ENCODE results near the gene SLC25A29. TPM values are rescaled to one million over a fixed set of nuclear protein-coding genes. Genes with fewer than 3 reads are reported as not detected.

The SLC25A29 gene
- polyA plus RNA-seq, 1 donor (not counting 4 experiments of a cell fraction or from before 2014, with no cell fraction given): 16.3 TPM

- Histone ChIP-seq H3K9me1 (ENCODE audit: control insufficient read depth, extremely low read depth, insufficient read depth, low read length) (no peaks in the 10 kb centered on the region), H3K4me2 (ENCODE audit: control insufficient read depth, extremely low read depth, insufficient read depth, low read depth, low read length) (no peak overlapping the region), H3K4me1 (ENCODE audit: control insufficient read depth, extremely low read depth, insufficient read depth, low read length) (no peaks in the 10 kb centered on the region), H3K9me3 (ENCODE audit: control insufficient read depth, low read depth, low read length) (no peaks in the 10 kb centered on the region), H3K9ac (ENCODE audit: control insufficient read depth, extremely low read depth, insufficient read depth, low read length) (no peak overlapping the region), H2AFZ (ENCODE audit: control insufficient read depth, low read length) (no peak overlapping the region), H4K20me1 (ENCODE audit: control insufficient read depth, extremely low read depth, insufficient read depth, low read length) (no peaks in the 10 kb centered on the region), H3K27ac (ENCODE audit: control insufficient read depth, insufficient read depth, low read length) (no peak overlapping the region), H3K79me2 (ENCODE audit: control insufficient read depth, insufficient read depth, low read length) (no peaks in the 10 kb centered on the region), H3K27me3 (ENCODE audit: control insufficient read depth, extremely low read depth, insufficient read depth, low read length) (no peaks in the 10 kb centered on the region), H3K36me3 (ENCODE audit: control insufficient read depth in 2 of 2, extremely low read depth in 1 of 2, insufficient read depth in 2 of 2, low read length in 2 of 2) (no peaks in the 10 kb centered on the region), H3K4me3 (ENCODE audit: control insufficient read depth in 2 of 3, extremely low read depth in 1 of 3, insufficient read depth in 2 of 3, low read depth in 1 of 3, low read length in 3 of 3) (no peak overlapping the region)
- TF ChIP-seq CTCF (optimal IDR thresholded peaks at IDR 0.05 in 1 of 3, IDR thresholded peaks at IDR 0.05 in 1 of 3, conservative IDR thresholded peaks at IDR 0.05 in 1 of 3; ENCODE audit: extremely low read depth in 1 of 3, insufficient read depth in 2 of 3, low read length in 3 of 3) (no peak), EZH2 (IDR thresholded peaks at IDR 0.05; ENCODE audit: low read length) (no peak)
- DNase-seq (ENCODE audit: low read depth, low spot score) (no peak), FAIRE-seq (no peak)
- dilution Hi-C loops (cut with MboI; ENCODE audit: extremely low pct_ligation_motif_present, low sequenced_read_pairs): no loop called here
Measured at GRCh38 chr14:100292301-100292775, 13.9 kb downstream of the SLC25A29 start.

DNA sequence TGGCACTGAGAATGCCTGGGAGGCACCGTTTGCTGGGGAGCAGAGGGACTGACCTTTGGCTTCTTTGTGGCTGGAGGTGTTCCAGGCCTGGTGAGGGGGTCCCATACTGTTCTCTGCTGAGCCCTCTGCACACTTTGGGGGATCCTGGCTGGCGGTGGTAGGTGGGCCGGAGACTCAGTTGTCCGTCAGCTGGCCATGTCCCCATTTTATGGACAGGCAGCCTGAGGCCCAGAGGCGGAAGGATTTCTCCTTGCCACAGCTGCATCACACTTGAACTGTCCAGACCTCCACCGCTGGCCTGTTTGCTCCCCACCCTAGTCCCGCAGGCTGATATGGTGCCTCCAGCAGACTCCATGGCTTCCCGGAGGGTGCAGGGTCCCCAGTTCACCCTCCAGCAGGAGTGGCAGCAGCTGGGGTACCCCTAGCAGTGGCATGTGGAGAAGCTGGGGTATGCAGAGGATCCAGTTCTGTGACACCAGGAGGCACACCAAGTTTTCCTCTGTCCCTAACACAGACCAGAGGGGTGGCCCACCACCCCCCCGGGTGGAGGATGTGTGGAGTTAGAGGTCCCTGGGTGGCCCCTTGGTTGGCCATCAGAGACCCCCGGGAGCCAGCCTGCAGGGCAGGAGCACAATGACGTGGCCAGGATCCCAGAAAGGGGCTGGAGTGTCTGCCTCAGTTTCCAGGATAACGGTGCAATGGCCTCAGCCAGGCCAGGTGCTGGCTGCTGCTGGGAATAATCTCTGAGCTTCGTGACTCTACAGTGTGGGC is 14.8 kb downstream of the SLC25A29 start:
- DNase-seq (ENCODE audit: low read depth, low spot score) (no peak), FAIRE-seq (no peak)
- Histone ChIP-seq H3K27ac (ENCODE audit: control insufficient read depth, insufficient read depth, low read length) (no peak overlapping the region), H3K9ac (ENCODE audit: control insufficient read depth, extremely low read depth, insufficient read depth, low read length) (no peak overlapping the region), H2AFZ (ENCODE audit: control insufficient read depth, low read length) (no peak overlapping the region), H3K4me2 (ENCODE audit: control insufficient read depth, extremely low read depth, insufficient read depth, low read depth, low read length) (no peak overlapping the region), H3K4me3 (ENCODE audit: control insufficient read depth in 2 of 3, extremely low read depth in 1 of 3, insufficient read depth in 2 of 3, low read depth in 1 of 3, low read length in 3 of 3) (no peak overlapping the region), H3K4me1 (ENCODE audit: control insufficient read depth, extremely low read depth, insufficient read depth, low read length) (no peaks in the 10 kb centered on the region), H4K20me1 (ENCODE audit: control insufficient read depth, extremely low read depth, insufficient read depth, low read length) (no peaks in the 10 kb centered on the region), H3K36me3 (ENCODE audit: control insufficient read depth in 2 of 2, extremely low read depth in 1 of 2, insufficient read depth in 2 of 2, low read length in 2 of 2) (no peaks in the 10 kb centered on the region), H3K9me3 (ENCODE audit: control insufficient read depth, low read depth, low read length) (no peaks in the 10 kb centered on the region), H3K79me2 (ENCODE audit: control insufficient read depth, insufficient read depth, low read length) (no peaks in the 10 kb centered on the region), H3K27me3 (ENCODE audit: control insufficient read depth, extremely low read depth, insufficient read depth, low read length) (no peaks in the 10 kb centered on the region), H3K9me1 (ENCODE audit: control insufficient read depth, extremely low read depth, insufficient read depth, low read length) (no peaks in the 10 kb centered on the region)
- TF ChIP-seq CTCF (optimal IDR thresholded peaks at IDR 0.05 in 1 of 3, IDR thresholded peaks at IDR 0.05 in 1 of 3, conservative IDR thresholded peaks at IDR 0.05 in 1 of 3; ENCODE audit: extremely low read depth in 1 of 3, insufficient read depth in 2 of 3, low read length in 3 of 3) (no peak), EZH2 (IDR thresholded peaks at IDR 0.05; ENCODE audit: low read length) (no peak)
- dilution Hi-C loops (cut with MboI; ENCODE audit: extremely low pct_ligation_motif_present, low sequenced_read_pairs): no loop called here
